Measurements from ENCODE around the gene PRKCZ. TPM values are rescaled to one million over a fixed set of nuclear protein-coding genes. Genes with fewer than 3 reads are reported as not detected.

PRKCZ gene
- total RNA-seq, 1 experiment from 2014 or later: 0.58 TPM

DNA sequence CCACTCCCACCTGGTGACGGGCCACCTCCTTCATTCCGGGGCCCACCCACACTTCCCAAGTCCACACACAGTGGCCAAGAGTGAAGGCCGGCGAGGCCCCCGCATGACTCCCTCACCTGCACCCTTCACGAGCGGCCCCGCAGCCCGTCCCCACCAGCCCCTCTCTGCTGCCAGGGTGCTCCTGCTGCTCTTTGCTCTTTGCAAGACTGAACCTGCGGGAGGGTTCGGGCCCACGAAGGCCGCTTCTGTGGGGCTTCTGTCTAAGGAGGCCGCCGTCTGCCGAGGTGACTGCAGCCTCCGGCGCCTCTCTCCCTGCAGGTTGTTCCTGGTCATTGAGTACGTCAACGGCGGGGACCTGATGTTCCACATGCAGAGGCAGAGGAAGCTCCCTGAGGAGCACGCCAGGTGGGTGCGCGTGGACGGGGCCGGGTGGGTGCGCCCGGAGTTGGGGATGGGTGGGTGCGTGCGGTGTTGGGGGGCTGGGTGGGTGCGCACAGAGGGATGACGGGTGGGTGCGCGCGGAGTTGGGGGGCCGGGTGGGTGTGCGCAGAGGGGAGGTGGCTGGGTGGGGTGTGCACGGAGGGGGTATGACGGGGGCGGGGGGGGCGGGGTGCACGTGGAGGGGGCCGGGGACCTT lies 119.1 kb downstream of the PRKCZ start:
- Histone ChIP-seq H3K4me1 (replicated peaks) (no peaks in the 10 kb centered on the region), H3K27me3 (replicated peaks) (no peaks in the 10 kb centered on the region), H3K4me3 (no peak overlapping the region), H3K36me3 (no peaks in the 10 kb centered on the region), H3K27ac (no peak overlapping the region), H3K9me3 (replicated peaks) (no peaks in the 10 kb centered on the region)
- no peak for DNase-seq (ENCODE audit: low read depth in 1 of 2, low spot score in 2 of 2)

DNA sequence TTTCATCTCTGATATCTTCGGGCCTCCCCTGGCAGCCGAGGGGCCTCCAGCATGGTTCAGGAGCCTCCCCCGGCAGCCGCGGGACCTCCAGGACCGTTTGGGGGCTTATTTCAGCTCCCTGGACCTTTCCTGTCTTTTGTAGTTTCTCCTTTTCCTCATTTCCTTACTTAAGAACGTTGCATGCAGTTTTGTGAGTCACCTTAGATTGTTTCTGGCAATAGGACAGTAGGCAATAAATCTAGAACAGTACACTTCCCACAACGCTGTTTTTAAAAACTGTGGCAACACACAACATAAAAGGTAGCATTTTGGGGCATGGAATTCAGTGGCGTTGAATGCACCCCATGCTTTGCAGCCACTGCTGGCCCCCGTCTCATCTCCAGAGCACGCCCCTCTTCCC lies 120.0 kb downstream of the PRKCZ start:
- no peaks in the 10 kb centered on the region for H3K9me3 ChIP-seq (replicated peaks)
- H3K27ac ChIP-seq: no peak overlapping the region
- H3K4me1 ChIP-seq (replicated peaks): no peaks in the 10 kb centered on the region
- no peaks in the 10 kb centered on the region for H3K27me3 ChIP-seq (replicated peaks)
- DNase-seq (ENCODE audit: low read depth in 1 of 2, low spot score in 2 of 2): no peak
- no peak overlapping the region for H3K4me3 ChIP-seq
- H3K36me3 ChIP-seq: no peaks in the 10 kb centered on the region

DNA sequence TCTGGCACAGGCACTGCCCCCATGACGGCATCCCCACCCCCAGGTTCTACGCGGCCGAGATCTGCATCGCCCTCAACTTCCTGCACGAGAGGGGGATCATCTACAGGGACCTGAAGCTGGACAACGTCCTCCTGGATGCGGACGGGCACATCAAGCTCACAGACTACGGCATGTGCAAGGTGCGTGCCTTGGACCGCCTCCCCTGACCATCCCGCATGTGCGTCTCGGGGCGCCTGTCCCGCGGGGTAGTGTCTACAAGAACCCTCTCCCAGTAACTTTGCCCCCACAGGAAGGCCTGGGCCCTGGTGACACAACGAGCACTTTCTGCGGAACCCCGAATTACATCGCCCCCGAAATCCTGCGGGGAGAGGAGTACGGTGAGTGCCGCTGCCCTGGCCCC lies 121.8 kb downstream of the PRKCZ start:
- H3K4me3 ChIP-seq: no peak overlapping the region
- DNase-seq (ENCODE audit: low read depth in 1 of 2, low spot score in 2 of 2): no peak
- H3K27ac ChIP-seq: no peak overlapping the region
- no peaks in the 10 kb centered on the region for H3K9me3 ChIP-seq (replicated peaks)
- no peaks in the 10 kb centered on the region for H3K27me3 ChIP-seq (replicated peaks)
- no peaks in the 10 kb centered on the region for H3K4me1 ChIP-seq (replicated peaks)
- no peaks in the 10 kb centered on the region for H3K36me3 ChIP-seq

DNA sequence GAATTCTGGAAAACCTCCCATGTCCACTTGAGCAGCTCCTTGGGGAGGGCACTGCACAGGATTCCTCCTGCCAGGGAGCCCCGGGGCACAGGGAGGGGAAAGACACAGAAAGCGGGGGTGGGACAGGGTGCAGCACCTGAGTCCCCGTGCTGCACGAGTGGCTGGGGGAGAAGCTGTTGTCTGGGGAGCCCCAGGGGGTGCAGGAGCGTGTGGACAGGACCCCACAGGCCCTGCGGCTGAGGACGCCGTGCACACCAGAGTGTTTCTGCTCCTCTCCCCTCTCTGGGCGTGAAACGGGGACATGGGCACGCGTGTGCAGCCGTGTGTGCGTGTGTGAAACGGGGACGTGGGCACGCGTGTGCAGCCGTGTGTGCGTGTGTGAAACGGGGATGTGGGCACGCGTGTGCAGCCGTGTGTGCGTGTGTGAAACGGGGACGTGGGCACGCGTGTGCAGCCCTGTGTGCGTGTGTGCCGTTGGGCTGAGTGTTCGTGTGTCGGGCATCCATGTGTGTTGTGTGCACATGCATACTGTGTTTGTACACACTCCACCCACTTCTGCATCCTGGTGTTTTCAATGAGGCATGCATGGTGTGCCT lies 122.4 kb downstream of the PRKCZ start:
- no peaks in the 10 kb centered on the region for H3K36me3 ChIP-seq
- H3K9me3 ChIP-seq (replicated peaks): no peaks in the 10 kb centered on the region
- H3K4me3 ChIP-seq: no peak overlapping the region
- no peaks in the 10 kb centered on the region for H3K4me1 ChIP-seq (replicated peaks)
- no peaks in the 10 kb centered on the region for H3K27me3 ChIP-seq (replicated peaks)
- H3K27ac ChIP-seq: no peak overlapping the region
- no peak for DNase-seq (ENCODE audit: low read depth in 1 of 2, low spot score in 2 of 2)

DNA sequence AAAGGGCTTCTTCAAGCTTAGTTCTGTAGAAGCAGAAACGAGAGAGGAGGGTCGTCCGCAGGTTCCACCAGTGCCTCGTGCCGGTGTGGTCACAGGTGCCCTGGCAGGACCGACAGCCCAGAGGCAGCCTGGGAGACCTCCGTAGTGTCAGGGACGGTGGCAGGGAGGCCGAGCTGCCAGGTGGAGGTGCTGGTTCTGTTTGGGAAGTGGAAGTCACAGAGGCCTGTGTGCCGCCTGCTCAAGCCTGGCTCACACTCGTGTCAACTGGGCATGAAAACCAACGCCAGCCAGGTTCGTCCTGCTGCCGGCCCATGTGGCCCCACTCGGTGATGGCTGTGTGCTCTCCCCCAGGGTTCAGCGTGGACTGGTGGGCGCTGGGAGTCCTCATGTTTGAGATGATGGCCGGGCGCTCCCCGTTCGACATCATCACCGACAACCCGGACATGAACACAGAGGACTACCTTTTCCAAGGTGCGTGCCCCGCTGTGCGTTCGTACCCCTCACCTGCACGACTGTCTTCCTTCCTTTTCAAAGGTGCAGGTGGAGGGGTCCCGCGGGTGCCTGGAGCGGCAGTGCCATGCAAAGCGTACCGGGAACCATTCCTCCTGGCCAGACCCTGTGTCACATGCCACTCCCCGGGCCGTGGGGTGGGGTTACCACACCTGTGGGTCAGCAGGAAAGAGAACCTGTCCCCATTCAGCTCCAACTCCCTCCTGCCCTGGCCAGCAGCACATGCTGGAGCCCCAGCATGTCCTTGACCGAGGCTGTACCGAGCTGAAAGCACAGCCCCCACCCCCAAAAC lies 123.5 kb downstream of the PRKCZ start:
- H3K4me1 ChIP-seq (replicated peaks): no peaks in the 10 kb centered on the region
- H3K9me3 ChIP-seq (replicated peaks): no peaks in the 10 kb centered on the region
- H3K36me3 ChIP-seq: no peaks in the 10 kb centered on the region
- no peaks in the 10 kb centered on the region for H3K27me3 ChIP-seq (replicated peaks)
- no peak overlapping the region for H3K27ac ChIP-seq
- H3K4me3 ChIP-seq: no peak overlapping the region
- no peak for DNase-seq (ENCODE audit: low read depth in 1 of 2, low spot score in 2 of 2)

DNA sequence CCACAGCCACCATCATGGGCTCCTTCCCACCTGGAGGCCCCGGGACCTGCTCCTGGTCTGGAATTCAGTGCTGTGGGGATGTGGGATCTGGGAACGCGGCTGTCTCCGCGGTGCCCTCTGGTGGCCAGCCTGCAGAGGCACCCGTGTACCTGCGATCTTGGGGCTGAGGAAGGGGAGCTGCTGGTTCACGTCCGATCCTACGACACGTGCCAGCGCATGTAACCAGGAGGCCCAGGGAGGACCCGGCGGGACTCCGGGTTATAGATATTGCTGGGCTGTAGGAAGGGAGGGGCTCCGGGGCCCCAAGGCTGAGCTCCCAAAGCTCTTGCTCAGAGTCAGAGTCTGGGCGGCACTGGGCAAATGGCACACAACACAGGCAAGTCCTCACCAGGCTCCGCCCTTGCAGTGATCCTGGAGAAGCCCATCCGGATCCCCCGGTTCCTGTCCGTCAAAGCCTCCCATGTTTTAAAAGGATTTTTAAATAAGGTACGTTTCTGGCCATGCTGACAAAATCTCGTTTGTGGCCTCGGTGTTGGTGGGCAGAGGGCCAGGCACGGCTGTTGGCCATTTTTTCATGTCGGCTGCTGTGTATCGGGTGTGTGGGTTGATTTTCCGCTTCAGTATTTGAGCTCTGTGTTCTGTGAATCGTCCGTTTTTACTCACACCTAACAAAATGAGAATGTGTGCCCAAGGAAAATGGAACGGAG lies 124.3 kb downstream of the PRKCZ start:
- no peak overlapping the region for H3K4me3 ChIP-seq
- H3K27ac ChIP-seq: no peak overlapping the region
- DNase-seq (ENCODE audit: low read depth in 1 of 2, low spot score in 2 of 2): peak; percentile 52 to 64
- no peaks in the 10 kb centered on the region for H3K36me3 ChIP-seq
- H3K9me3 ChIP-seq (replicated peaks): no peaks in the 10 kb centered on the region
- no peaks in the 10 kb centered on the region for H3K4me1 ChIP-seq (replicated peaks)
- H3K27me3 ChIP-seq (replicated peaks): no peaks in the 10 kb centered on the region

DNA sequence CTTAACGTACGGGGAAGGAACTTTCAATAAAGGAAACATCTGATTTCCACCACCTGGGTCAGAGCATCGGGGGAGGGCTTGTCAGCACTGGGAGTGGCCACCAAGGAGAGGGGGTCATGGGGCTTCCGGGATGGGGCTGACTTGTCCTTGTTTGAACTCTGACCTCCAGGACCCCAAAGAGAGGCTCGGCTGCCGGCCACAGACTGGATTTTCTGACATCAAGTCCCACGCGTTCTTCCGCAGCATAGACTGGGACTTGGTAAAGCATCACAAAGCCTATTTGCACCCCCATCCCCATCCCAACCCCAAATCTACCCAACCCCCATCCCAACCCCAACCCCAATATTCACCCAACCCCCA lies 124.8 kb downstream of the PRKCZ start:
- DNase-seq (ENCODE audit: low read depth in 1 of 2, low spot score in 2 of 2): no peak
- Histone ChIP-seq H3K4me3 (no peak overlapping the region), H3K9me3 (replicated peaks) (no peaks in the 10 kb centered on the region), H3K36me3 (no peaks in the 10 kb centered on the region), H3K27ac (no peak overlapping the region), H3K4me1 (replicated peaks) (no peaks in the 10 kb centered on the region), H3K27me3 (replicated peaks) (no peaks in the 10 kb centered on the region)

DNA sequence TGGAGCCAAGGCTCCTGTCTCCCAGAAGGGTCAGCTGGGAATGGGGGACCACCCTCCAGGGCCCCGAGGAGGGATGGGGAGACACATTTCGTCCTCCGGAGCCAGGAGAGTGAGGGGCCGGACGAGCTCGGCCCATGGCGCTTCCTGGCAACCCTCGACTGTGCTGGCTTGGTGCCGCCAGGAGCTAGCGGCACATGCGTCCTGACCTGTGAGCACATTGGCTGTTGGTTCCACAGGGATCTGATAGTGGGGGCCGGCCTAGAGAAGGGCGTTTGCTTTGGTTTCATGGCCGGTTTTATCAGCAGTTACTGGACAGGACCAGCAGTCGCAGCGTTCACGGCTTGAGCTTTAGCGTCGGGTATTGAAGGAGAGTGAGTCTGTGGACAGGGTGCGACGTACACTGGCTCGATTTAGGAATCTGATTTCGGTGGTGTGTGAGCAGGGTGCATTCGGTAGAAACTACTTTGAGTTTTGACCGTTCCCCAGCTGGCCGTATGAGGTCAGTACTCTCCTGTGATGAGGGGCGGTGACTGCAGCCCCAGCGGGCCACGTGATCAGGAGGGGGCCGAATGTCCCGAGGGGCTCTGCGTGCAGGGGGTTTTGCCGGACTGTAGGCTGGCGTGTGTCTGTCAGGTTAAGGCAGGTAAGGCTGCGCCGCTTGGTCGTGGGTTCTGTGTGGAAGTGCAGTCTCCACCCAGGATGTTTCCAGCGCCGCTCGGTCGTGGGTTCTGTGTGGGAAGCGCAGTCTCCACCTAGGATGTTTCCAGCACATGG lies 125.7 kb downstream of the PRKCZ start:
- DNase-seq (ENCODE audit: low read depth in 1 of 2, low spot score in 2 of 2): no peak
- Histone ChIP-seq H3K27ac (no peak overlapping the region), H3K4me3 (no peak overlapping the region), H3K36me3 (no peaks in the 10 kb centered on the region), H3K9me3 (replicated peaks) (0 out of 2 replicates have a peak, but pooled peaks cover 3% of the 10 kb centered on the region), H3K4me1 (replicated peaks) (peaks cover 7% of the 10 kb centered on the region), H3K27me3 (replicated peaks) (no peaks in the 10 kb centered on the region)

DNA sequence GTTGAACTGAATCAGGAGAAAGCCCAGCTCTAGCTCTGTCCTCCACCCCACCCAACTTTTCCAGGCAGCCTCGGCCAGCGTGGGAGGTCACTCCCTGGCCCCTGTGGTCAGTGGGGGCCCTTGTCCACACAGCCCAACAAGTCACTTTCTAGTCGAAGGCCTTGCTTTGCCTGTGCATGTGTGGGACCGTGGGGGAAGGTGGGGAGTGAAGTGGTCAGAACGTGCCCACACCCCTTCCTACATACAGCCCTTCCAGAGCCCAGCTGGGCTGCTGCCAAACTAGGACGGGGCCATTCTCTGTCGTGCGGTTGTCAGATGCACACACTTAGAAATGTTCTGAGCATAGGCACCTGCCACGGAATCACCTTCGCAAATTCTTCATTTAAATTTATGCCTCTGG lies 126.4 kb downstream of the PRKCZ start:
- H3K27me3 ChIP-seq (replicated peaks): no peaks in the 10 kb centered on the region
- H3K9me3 ChIP-seq (replicated peaks): 0 out of 2 replicates have a peak, but pooled peaks cover 3% of the 10 kb centered on the region
- H3K4me3 ChIP-seq: no peak overlapping the region
- no peaks in the 10 kb centered on the region for H3K36me3 ChIP-seq
- no peak overlapping the region for H3K27ac ChIP-seq
- H3K4me1 ChIP-seq (replicated peaks): peaks cover 7% of the 10 kb centered on the region
- DNase-seq (ENCODE audit: low read depth in 1 of 2, low spot score in 2 of 2): no peak

DNA sequence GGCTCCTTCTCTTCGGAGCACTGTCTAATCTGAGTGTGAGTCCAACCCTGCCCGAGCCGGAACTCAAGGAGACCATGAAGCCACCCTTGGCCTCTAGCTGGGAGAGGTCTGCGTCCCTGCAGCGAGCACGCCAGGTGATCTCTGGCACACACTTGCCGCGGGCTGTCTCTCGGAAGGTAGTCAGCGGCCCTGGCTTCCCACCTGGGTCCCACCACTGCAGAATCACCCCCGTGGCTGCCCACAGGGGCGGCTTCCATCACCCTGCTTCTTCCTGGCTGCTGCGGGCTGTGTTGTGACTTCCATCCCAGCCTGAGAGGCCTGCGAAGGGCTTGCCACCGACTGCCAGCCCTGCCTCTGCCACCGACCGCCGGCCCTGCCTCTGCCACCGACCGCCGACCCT lies 127.3 kb downstream of the PRKCZ start:
- H3K9me3 ChIP-seq (replicated peaks): 0 out of 2 replicates have a peak, but pooled peaks cover 3% of the 10 kb centered on the region
- peaks cover 7% of the 10 kb centered on the region for H3K4me1 ChIP-seq (replicated peaks)
- no peaks in the 10 kb centered on the region for H3K36me3 ChIP-seq
- no peaks in the 10 kb centered on the region for H3K27me3 ChIP-seq (replicated peaks)
- DNase-seq (ENCODE audit: low read depth in 1 of 2, low spot score in 2 of 2): no peak
- H3K4me3 ChIP-seq: no peak overlapping the region
- H3K27ac ChIP-seq: no peak overlapping the region

DNA sequence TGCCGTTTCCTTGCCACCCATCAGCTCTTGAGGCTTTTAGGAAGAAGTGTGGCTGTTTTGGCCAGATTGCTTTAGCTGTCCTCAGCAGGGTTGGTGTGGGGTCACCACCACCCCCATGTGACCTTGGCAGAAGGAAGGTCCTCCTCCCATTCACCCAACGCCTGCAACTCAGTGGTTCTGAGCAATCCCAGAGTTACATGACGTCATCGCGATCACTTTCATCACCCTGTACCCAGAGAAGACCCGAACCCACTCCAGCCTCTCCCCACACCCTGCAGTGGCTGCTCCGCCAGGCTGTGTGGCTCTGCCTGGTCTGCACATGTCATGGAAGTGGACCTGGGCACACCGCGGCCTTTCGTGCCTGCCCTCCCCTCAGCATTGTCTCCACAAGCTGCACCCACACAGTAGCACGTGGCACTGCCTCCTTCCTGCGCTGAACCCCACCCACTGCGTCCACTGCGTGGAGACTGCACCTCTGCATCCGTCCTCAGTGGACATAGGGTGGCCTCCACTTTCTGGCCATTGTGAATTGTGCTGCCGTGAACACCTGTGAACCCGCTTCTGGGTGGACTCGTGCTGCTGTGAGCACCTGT lies 127.8 kb downstream of the PRKCZ start:
- Histone ChIP-seq H3K36me3 (no peaks in the 10 kb centered on the region), H3K4me1 (replicated peaks) (peaks cover 7% of the 10 kb centered on the region), H3K4me3 (no peak overlapping the region), H3K27ac (no peak overlapping the region), H3K27me3 (replicated peaks) (no peaks in the 10 kb centered on the region), H3K9me3 (replicated peaks) (0 out of 2 replicates have a peak, but pooled peaks cover 3% of the 10 kb centered on the region)
- no peak for DNase-seq (ENCODE audit: low read depth in 1 of 2, low spot score in 2 of 2)

DNA sequence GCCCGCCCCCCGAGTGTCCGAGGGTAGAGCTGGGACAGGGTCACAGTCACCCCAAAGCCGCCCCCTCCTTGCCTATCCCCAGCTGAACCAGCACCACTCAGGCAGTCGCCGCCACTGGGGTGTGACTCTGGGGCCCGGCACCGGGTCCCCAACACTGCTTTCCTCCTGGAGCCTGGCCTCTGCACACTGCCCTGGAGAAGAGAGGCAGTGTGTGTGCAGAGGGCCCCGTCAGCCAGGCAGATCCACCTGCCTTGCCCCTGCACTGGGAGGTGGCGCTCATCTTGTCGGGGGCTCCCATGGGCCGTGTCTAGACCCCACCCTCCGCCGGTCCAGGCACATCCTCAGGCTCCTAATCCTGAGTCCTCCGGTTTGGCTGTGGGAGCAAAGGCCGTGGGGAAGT lies 128.7 kb downstream of the PRKCZ start:
- H3K4me3 ChIP-seq: no peak overlapping the region
- H3K9me3 ChIP-seq (replicated peaks): 0 out of 2 replicates have a peak, but pooled peaks cover 3% of the 10 kb centered on the region
- H3K27ac ChIP-seq: no peak overlapping the region
- H3K27me3 ChIP-seq (replicated peaks): no peaks in the 10 kb centered on the region
- H3K4me1 ChIP-seq (replicated peaks): peaks cover 7% of the 10 kb centered on the region
- no peaks in the 10 kb centered on the region for H3K36me3 ChIP-seq
- no peak for DNase-seq (ENCODE audit: low read depth in 1 of 2, low spot score in 2 of 2)

Measured in SJSA1 (cell line).